ENCODE data around the gene HDHD5.

HDHD5 gene

DNA sequence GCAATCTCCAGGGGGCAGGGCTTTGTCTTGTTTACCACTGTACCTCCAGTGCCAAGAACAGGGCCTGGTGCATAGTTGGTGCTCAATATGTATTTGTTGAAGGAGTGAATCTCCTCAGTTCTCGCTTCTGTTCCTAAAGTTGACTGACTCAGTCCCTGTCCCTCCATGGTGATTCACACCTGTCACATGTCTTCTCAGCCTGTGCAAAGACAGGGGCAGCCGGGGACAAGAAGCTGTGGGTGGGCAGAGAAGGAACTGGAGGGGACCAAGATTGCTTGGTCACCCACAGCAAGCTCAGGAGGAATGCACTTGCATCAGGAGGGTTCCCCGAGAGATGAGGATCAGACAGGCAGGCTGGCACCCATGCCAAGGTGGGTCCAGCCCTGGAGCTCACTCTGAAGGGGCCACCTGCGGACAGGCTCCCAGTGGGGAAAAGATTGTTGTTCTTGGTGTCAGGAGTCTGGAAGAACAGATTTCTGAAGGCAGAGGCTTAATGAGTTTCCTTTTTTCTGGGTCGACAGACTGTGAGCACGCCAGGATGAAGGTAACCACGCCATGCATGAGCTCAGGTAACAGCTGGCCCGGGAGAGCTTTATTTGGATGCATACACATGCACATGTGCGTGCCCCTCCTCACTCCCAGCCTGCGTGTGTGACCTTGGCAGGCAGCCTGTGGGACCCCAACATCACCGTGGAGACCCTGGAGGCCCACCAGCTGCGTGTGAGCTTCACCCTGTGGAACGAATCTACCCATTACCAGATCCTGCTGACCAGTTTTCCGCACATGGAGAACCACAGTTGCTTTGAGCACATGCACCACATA is 57.4 kb downstream of the HDHD5 start:
- no peak overlapping the region for H3K4me3 ChIP-seq (ENCODE audit: low read length in 2 of 2)
- no peak overlapping the region for H3K14ac ChIP-seq (ENCODE audit: low read length)
- H2BK12ac ChIP-seq (ENCODE audit: low read length): no peak overlapping the region
- no peak overlapping the region for H3K23ac ChIP-seq (ENCODE audit: low read depth, low read length, poor library complexity)
- H3K4me1 ChIP-seq (ENCODE audit: control insufficient read depth in 2 of 2, insufficient read depth in 1 of 2, low read depth in 1 of 2, low read length in 2 of 2): no peaks in the 10 kb centered on the region
- H3K4ac ChIP-seq (ENCODE audit: low read length): no peak overlapping the region
- WGBS, 2 donors (ENCODE audit: extremely low coverage in 2 of 2, insufficient read length in 2 of 2, insufficient replicate concordance in 1 of 2): no CpG with 5 or more reads among the region's 14 CpGs
- H4K8ac ChIP-seq (ENCODE audit: low read depth, low read length): no peak overlapping the region
- H3K18ac ChIP-seq (ENCODE audit: low read length): no peak overlapping the region
- H2AFZ ChIP-seq (ENCODE audit: low read length): no peak overlapping the region
- H3K9me3 ChIP-seq (replicated peaks in 1 of 2; ENCODE audit: control insufficient read depth in 2 of 2, insufficient read depth in 1 of 2, low read depth in 1 of 2, low read length in 2 of 2): no peaks in the 10 kb centered on the region
- no peak overlapping the region for H2BK120ac ChIP-seq (ENCODE audit: low read depth, low read length)
- H3K9ac ChIP-seq (ENCODE audit: low read depth, low read length, poor library complexity): no peak overlapping the region
- H3K36me3 ChIP-seq (replicated peaks in 1 of 2; ENCODE audit: control insufficient read depth in 2 of 2, insufficient read depth in 2 of 2, low read length in 2 of 2): peaks cover 0 to 84% of the 10 kb centered on the region in 2 donors
- no peak overlapping the region for H4K91ac ChIP-seq (ENCODE audit: low read depth, low read length, poor library complexity)
- DNase-seq (ENCODE audit: low spot score): no peak
- no peak overlapping the region for H3K4me2 ChIP-seq (ENCODE audit: insufficient read depth, low read length, poor library complexity, severe bottlenecking)
- no peak overlapping the region for H2BK5ac ChIP-seq (ENCODE audit: low read length)
- H2BK15ac ChIP-seq (ENCODE audit: low read length): no peak overlapping the region
- no peaks in the 10 kb centered on the region for H3K27me3 ChIP-seq (ENCODE audit: control insufficient read depth in 3 of 3, insufficient read depth in 3 of 3, low read depth in 1 of 3, low read length in 3 of 3)
- no peaks in the 10 kb centered on the region for H3K79me1 ChIP-seq (ENCODE audit: low read depth, low read length)
- H3K27ac ChIP-seq (replicated peaks; ENCODE audit: low read length): no peak overlapping the region
- no peak overlapping the region for H2AK5ac ChIP-seq (ENCODE audit: low read depth, low read length)

DNA sequence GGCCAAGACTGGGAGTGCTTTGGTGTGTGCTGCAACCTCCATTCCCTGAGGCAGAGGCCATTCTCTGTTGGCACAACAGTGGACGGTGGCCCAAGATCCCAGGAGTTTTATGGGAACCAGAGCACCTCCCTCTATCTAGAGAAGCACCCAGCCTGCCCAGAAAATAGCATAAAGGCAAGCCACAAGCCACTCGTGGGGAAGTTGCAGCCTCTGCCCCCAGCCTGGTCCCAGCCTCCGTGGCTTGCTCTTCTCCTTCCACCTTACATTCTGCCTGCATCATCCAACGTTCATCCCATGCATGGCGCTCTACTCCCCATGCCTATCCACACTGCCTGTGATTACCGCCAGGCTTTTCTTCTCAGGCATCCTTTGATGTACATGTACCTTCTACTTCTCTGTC is 58.5 kb downstream of the HDHD5 start:
- Histone ChIP-seq H2BK12ac (ENCODE audit: low read length) (no peak overlapping the region), H3K14ac (ENCODE audit: low read length) (no peak overlapping the region), H2BK120ac (ENCODE audit: low read depth, low read length) (no peak overlapping the region), H3K4me3 (ENCODE audit: low read length in 2 of 2) (no peak overlapping the region), H3K4ac (ENCODE audit: low read length) (no peak overlapping the region), H4K91ac (ENCODE audit: low read depth, low read length, poor library complexity) (no peak overlapping the region), H3K18ac (ENCODE audit: low read length) (no peak overlapping the region), H3K9ac (ENCODE audit: low read depth, low read length, poor library complexity) (no peak overlapping the region), H4K8ac (ENCODE audit: low read depth, low read length) (no peak overlapping the region), H3K79me1 (ENCODE audit: low read depth, low read length) (no peaks in the 10 kb centered on the region), H3K4me1 (ENCODE audit: control insufficient read depth in 2 of 2, insufficient read depth in 1 of 2, low read depth in 1 of 2, low read length in 2 of 2) (no peaks in the 10 kb centered on the region), H3K36me3 (replicated peaks in 1 of 2; ENCODE audit: control insufficient read depth in 2 of 2, insufficient read depth in 2 of 2, low read length in 2 of 2) (peaks cover 0 to 76% of the 10 kb centered on the region in 2 donors), H2AFZ (ENCODE audit: low read length) (no peak overlapping the region), H3K9me3 (replicated peaks in 1 of 2; ENCODE audit: control insufficient read depth in 2 of 2, insufficient read depth in 1 of 2, low read depth in 1 of 2, low read length in 2 of 2) (no peaks in the 10 kb centered on the region), H2BK15ac (ENCODE audit: low read length) (no peak overlapping the region), H3K27ac (replicated peaks; ENCODE audit: low read length) (no peak overlapping the region), H3K23ac (ENCODE audit: low read depth, low read length, poor library complexity) (no peak overlapping the region), H3K27me3 (ENCODE audit: control insufficient read depth in 3 of 3, insufficient read depth in 3 of 3, low read depth in 1 of 3, low read length in 3 of 3) (no peaks in the 10 kb centered on the region), H2BK5ac (ENCODE audit: low read length) (no peak overlapping the region), H3K4me2 (ENCODE audit: insufficient read depth, low read length, poor library complexity, severe bottlenecking) (no peak overlapping the region), H2AK5ac (ENCODE audit: low read depth, low read length) (no peak overlapping the region)
- no CpG with 5 or more reads among the region's 6 CpGs for WGBS, 2 donors (ENCODE audit: extremely low coverage in 2 of 2, insufficient read length in 2 of 2, insufficient replicate concordance in 1 of 2)
- DNase-seq (ENCODE audit: low spot score): no peak

DNA sequence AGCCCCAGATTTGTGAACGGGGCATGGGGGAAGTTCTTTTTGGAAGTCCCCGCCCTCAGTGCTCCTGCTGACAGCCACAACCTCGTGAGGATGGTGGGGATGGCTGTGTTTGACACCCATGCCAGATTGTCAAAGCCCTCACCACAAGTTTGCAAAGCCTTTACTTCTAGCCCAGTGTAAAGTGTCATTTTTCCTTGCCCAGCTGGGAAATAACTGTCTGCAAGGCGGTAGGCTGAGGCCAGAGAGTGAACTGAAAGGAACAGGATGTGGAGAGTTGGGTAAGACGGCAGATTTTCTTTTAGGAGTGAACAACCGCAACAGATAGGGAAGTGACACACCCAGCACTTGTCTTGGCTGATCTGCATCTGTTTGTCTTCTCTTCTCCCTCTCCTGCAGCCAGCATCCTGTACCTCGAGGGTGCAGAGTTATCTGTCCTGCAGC is 60.7 kb downstream of the HDHD5 start:
- H2AFZ ChIP-seq (ENCODE audit: low read length): no peak overlapping the region
- no peaks in the 10 kb centered on the region for H3K79me1 ChIP-seq (ENCODE audit: low read depth, low read length)
- H3K18ac ChIP-seq (ENCODE audit: low read length): no peak overlapping the region
- H3K4me3 ChIP-seq (ENCODE audit: low read length in 2 of 2): no peak overlapping the region
- H2BK15ac ChIP-seq (ENCODE audit: low read length): no peak overlapping the region
- no CpG with 5 or more reads among the region's 7 CpGs for WGBS, 2 donors (ENCODE audit: extremely low coverage in 2 of 2, insufficient read length in 2 of 2, insufficient replicate concordance in 1 of 2)
- H3K4me1 ChIP-seq (ENCODE audit: control insufficient read depth in 2 of 2, insufficient read depth in 1 of 2, low read depth in 1 of 2, low read length in 2 of 2): no peaks in the 10 kb centered on the region
- H2BK5ac ChIP-seq (ENCODE audit: low read length): no peak overlapping the region
- no peak overlapping the region for H2BK120ac ChIP-seq (ENCODE audit: low read depth, low read length)
- no peak overlapping the region for H4K91ac ChIP-seq (ENCODE audit: low read depth, low read length, poor library complexity)
- no peak overlapping the region for H4K8ac ChIP-seq (ENCODE audit: low read depth, low read length)
- H3K9ac ChIP-seq (ENCODE audit: low read depth, low read length, poor library complexity): no peak overlapping the region
- no peak for DNase-seq (ENCODE audit: low spot score)
- H2BK12ac ChIP-seq (ENCODE audit: low read length): no peak overlapping the region
- no peak overlapping the region for H3K4me2 ChIP-seq (ENCODE audit: insufficient read depth, low read length, poor library complexity, severe bottlenecking)
- H3K36me3 ChIP-seq (replicated peaks in 1 of 2; ENCODE audit: control insufficient read depth in 2 of 2, insufficient read depth in 2 of 2, low read length in 2 of 2): peaks cover 0 to 61% of the 10 kb centered on the region in 2 donors
- H3K27ac ChIP-seq (replicated peaks; ENCODE audit: low read length): no peak overlapping the region
- H3K4ac ChIP-seq (ENCODE audit: low read length): no peak overlapping the region
- H3K27me3 ChIP-seq (ENCODE audit: control insufficient read depth in 3 of 3, insufficient read depth in 3 of 3, low read depth in 1 of 3, low read length in 3 of 3): no peaks in the 10 kb centered on the region
- no peak overlapping the region for H2AK5ac ChIP-seq (ENCODE audit: low read depth, low read length)
- H3K14ac ChIP-seq (ENCODE audit: low read length): no peak overlapping the region
- no peak overlapping the region for H3K23ac ChIP-seq (ENCODE audit: low read depth, low read length, poor library complexity)
- no peaks in the 10 kb centered on the region for H3K9me3 ChIP-seq (replicated peaks in 1 of 2; ENCODE audit: control insufficient read depth in 2 of 2, insufficient read depth in 1 of 2, low read depth in 1 of 2, low read length in 2 of 2)

DNA sequence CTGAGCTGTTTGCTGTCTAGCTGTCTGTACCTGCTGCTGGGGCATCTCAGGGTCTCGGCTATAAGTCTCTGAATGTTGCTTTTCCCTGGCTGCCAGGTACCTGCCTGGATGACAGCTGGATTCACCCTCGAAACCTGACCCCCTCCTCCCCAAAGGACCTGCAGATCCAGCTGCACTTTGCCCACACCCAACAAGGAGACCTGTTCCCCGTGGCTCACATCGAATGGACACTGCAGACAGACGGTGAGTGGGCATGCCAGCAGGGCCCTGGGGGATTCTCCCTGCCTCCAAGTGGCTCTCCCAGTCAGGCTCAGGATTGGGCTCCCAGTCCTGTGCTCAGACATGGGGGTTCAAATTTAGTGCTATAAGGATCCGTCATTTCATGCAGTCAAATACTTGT is 61.4 kb downstream of the HDHD5 start:
- Histone ChIP-seq H3K4me3 (ENCODE audit: low read length in 2 of 2) (no peak overlapping the region), H3K4ac (ENCODE audit: low read length) (no peak overlapping the region), H3K14ac (ENCODE audit: low read length) (no peak overlapping the region), H2BK5ac (ENCODE audit: low read length) (no peak overlapping the region), H3K4me1 (ENCODE audit: control insufficient read depth in 2 of 2, insufficient read depth in 1 of 2, low read depth in 1 of 2, low read length in 2 of 2) (no peaks in the 10 kb centered on the region), H2BK12ac (ENCODE audit: low read length) (no peak overlapping the region), H3K18ac (ENCODE audit: low read length) (no peak overlapping the region), H3K79me1 (ENCODE audit: low read depth, low read length) (no peaks in the 10 kb centered on the region), H3K27ac (replicated peaks; ENCODE audit: low read length) (no peak overlapping the region), H3K23ac (ENCODE audit: low read depth, low read length, poor library complexity) (no peak overlapping the region), H2BK15ac (ENCODE audit: low read length) (no peak overlapping the region), H4K8ac (ENCODE audit: low read depth, low read length) (no peak overlapping the region), H2BK120ac (ENCODE audit: low read depth, low read length) (no peak overlapping the region), H2AK5ac (ENCODE audit: low read depth, low read length) (no peak overlapping the region), H3K9me3 (replicated peaks in 1 of 2; ENCODE audit: control insufficient read depth in 2 of 2, insufficient read depth in 1 of 2, low read depth in 1 of 2, low read length in 2 of 2) (no peaks in the 10 kb centered on the region), H2AFZ (ENCODE audit: low read length) (no peak overlapping the region), H3K36me3 (replicated peaks in 1 of 2; ENCODE audit: control insufficient read depth in 2 of 2, insufficient read depth in 2 of 2, low read length in 2 of 2) (peaks cover 0 to 55% of the 10 kb centered on the region in 2 donors), H3K4me2 (ENCODE audit: insufficient read depth, low read length, poor library complexity, severe bottlenecking) (no peak overlapping the region), H3K9ac (ENCODE audit: low read depth, low read length, poor library complexity) (no peak overlapping the region), H3K27me3 (ENCODE audit: control insufficient read depth in 3 of 3, insufficient read depth in 3 of 3, low read depth in 1 of 3, low read length in 3 of 3) (no peaks in the 10 kb centered on the region), H4K91ac (ENCODE audit: low read depth, low read length, poor library complexity) (no peak overlapping the region)
- WGBS, 2 donors (ENCODE audit: extremely low coverage in 2 of 2, insufficient read length in 2 of 2, insufficient replicate concordance in 1 of 2): no CpG with 5 or more reads among the region's 6 CpGs
- no peak for DNase-seq (ENCODE audit: low spot score)

Data from neuronal stem cell (in vitro differentiated cells).